ENCODE results near the gene WDR77.

DNA sequence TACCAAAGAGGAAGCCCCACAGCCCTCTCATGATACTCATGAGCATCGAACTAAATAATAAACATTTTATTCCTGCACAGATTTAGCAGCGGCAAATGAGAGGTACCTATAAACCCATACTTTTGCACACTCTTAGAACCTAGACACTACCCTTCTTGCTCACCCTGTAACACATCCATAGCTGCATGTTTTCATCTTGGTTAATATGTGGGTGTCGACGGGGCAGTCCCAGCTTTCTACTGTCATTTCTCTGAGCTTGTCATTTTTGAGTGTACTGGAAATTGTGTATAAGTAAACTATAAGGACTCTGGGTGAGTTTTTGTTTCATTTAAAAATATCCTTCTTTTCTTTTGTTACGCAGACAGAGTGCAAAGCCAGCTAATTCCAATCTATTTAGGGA is 47.0 kb downstream of the WDR77 start:
- TF ChIP-seq, protein P1, sequence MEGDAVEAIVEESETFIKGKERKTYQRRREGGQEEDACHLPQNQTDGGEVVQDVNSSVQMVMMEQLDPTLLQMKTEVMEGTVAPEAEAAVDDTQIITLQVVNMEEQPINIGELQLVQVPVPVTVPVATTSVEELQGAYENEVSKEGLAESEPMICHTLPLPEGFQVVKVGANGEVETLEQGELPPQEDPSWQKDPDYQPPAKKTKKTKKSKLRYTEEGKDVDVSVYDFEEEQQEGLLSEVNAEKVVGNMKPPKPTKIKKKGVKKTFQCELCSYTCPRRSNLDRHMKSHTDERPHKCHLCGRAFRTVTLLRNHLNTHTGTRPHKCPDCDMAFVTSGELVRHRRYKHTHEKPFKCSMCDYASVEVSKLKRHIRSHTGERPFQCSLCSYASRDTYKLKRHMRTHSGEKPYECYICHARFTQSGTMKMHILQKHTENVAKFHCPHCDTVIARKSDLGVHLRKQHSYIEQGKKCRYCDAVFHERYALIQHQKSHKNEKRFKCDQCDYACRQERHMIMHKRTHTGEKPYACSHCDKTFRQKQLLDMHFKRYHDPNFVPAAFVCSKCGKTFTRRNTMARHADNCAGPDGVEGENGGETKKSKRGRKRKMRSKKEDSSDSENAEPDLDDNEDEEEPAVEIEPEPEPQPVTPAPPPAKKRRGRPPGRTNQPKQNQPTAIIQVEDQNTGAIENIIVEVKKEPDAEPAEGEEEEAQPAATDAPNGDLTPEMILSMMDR (IDR thresholded peaks at IDR 0.05), result no peak
- no peak for TF ChIP-seq EP300 (IDR thresholded peaks at IDR 0.05)

Measured in sigmoid colon (tissue), 4 donors.